SK-N-SH treated with all-trans-retinoic acid at 6 μM for 48 hours (cell line): ENCODE data around the gene HINT2.

Experiments used
- BACH2 ChIP-seq: fragments of 250-450 bp; sonication (Bioruptor Pico); IDR thresholded peaks from 2 replicates; pipeline ENCODE4 v1.9.0; 2021; ENCODE audit warnings: mild to moderate bottlenecking, borderline replicate concordance
- CREB5 ChIP-seq: fragments of 250-450 bp; sonication (Bioruptor Pico); IDR thresholded peaks from 2 replicates; pipeline ENCODE4 v1.5.1; 2020; ENCODE audit warnings: low read depth, mild to moderate bottlenecking, moderate library complexity
- CSDC2 ChIP-seq: fragments of 250-450 bp; sonication (Bioruptor Pico); IDR thresholded peaks from 2 replicates; pipeline ENCODE4 v1.5.0; 2020; ENCODE audit warnings: mild to moderate bottlenecking, moderate library complexity
- OSR1 ChIP-seq: fragments of 250-450 bp; sonication (Bioruptor Pico); IDR thresholded peaks from 2 replicates; pipeline ENCODE4 v1.8.0; 2022; ENCODE audit warnings: moderate library complexity, mild to moderate bottlenecking, inconsistent platforms
- RARB ChIP-seq: fragments of 250-450 bp; sonication (Bioruptor Pico); IDR thresholded peaks from 2 replicates; pipeline ENCODE4 v1.8.0; 2021; ENCODE audit warnings: mild to moderate bottlenecking, moderate library complexity
- TCF4 ChIP-seq: fragments of 250-450 bp; sonication (Bioruptor Pico); IDR thresholded peaks from 2 replicates; pipeline ENCODE4 v1.8.0; 2021; ENCODE audit warnings: mild to moderate bottlenecking, moderate library complexity, borderline replicate concordance
- ZC3H10 ChIP-seq: fragments of 250-450 bp; sonication (Bioruptor Pico); IDR thresholded peaks from 2 replicates; pipeline ENCODE4 v1.5.1; 2021; ENCODE audit warnings: mild to moderate bottlenecking, moderate library complexity
- ZFP30 ChIP-seq: fragments of 450-650 bp; formaldehyde crosslinking; IDR thresholded peaks from 2 replicates; pipeline ENCODE4 v1.5.0; 2022; ENCODE audit warnings: mild to moderate bottlenecking, moderate library complexity
- ZNF565 ChIP-seq: fragments of 450-650 bp; formaldehyde crosslinking; conservative IDR thresholded peaks from 2 replicates; pipeline ENCODE4 v1.5.0; 2020; ENCODE audit warnings: low read depth, mild to moderate bottlenecking, moderate library complexity
- ZNF70 ChIP-seq: fragments of 450-650 bp; formaldehyde crosslinking; IDR thresholded peaks from 2 replicates; pipeline ENCODE4 v1.5.0; 2020; ENCODE audit warnings: mild to moderate bottlenecking, moderate library complexity
- ZNF8 ChIP-seq: fragments of 450-650 bp; formaldehyde crosslinking; IDR thresholded peaks from 2 replicates; pipeline ENCODE4 v1.5.0; 2020; ENCODE audit warnings: mild to moderate bottlenecking, moderate library complexity
- TF ChIP-seq, protein P1 (sequence below): fragments of 250-450 bp; sonication (Bioruptor Pico); IDR thresholded peaks from 2 replicates; pipeline ENCODE4 v1.5.0; 2020; ENCODE audit warnings: mild to moderate bottlenecking, moderate library complexity
- TF ChIP-seq, protein P2 (sequence below): fragments of 250-450 bp; sonication (Bioruptor Pico); IDR thresholded peaks from 2 replicates; pipeline ENCODE4 v1.8.0; 2020; ENCODE audit warnings: mild to moderate bottlenecking, moderate library complexity, borderline replicate concordance

DNA sequence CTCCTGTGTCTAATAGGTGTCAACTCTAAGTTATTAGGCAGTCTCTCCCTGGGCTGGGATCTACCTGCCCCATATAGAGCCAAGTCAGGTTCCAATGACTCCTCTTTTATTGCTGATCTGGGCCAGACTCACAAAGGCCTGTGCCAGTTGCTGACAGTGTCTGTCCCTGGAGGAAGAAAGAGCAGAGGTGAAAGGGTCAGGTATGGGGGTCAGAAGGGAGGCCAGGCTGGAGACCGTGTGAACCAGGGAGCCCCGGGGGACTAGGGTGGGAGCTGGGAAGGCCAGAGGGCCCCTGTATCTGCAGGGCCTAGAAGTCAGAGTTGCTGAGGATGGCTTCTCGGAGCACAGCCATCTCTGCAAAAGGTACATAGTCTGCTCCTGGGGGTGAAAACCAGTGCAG is 3.5 kb upstream of the HINT2 start:
- TF ChIP-seq RARB (CRISPR knock-in tag): no peak
- no peak for TF ChIP-seq ZNF565
- TF ChIP-seq, protein P1, sequence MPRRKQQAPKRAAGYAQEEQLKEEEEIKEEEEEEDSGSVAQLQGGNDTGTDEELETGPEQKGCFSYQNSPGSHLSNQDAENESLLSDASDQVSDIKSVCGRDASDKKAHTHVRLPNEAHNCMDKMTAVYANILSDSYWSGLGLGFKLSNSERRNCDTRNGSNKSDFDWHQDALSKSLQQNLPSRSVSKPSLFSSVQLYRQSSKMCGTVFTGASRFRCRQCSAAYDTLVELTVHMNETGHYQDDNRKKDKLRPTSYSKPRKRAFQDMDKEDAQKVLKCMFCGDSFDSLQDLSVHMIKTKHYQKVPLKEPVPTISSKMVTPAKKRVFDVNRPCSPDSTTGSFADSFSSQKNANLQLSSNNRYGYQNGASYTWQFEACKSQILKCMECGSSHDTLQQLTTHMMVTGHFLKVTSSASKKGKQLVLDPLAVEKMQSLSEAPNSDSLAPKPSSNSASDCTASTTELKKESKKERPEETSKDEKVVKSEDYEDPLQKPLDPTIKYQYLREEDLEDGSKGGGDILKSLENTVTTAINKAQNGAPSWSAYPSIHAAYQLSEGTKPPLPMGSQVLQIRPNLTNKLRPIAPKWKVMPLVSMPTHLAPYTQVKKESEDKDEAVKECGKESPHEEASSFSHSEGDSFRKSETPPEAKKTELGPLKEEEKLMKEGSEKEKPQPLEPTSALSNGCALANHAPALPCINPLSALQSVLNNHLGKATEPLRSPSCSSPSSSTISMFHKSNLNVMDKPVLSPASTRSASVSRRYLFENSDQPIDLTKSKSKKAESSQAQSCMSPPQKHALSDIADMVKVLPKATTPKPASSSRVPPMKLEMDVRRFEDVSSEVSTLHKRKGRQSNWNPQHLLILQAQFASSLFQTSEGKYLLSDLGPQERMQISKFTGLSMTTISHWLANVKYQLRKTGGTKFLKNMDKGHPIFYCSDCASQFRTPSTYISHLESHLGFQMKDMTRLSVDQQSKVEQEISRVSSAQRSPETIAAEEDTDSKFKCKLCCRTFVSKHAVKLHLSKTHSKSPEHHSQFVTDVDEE: no peak
- TF ChIP-seq BACH2 (CRISPR knock-in tag): no peak
- no peak for TF ChIP-seq ZNF70 (CRISPR knock-in tag)
- no peak for TF ChIP-seq ZFP30 (CRISPR knock-in tag)
- TF ChIP-seq OSR1 (CRISPR knock-in tag): no peak
- TF ChIP-seq CREB5: no peak
- TF ChIP-seq CSDC2: no peak
- no peak for TF ChIP-seq ZC3H10 (CRISPR knock-in tag)
- TF ChIP-seq, protein P2, sequence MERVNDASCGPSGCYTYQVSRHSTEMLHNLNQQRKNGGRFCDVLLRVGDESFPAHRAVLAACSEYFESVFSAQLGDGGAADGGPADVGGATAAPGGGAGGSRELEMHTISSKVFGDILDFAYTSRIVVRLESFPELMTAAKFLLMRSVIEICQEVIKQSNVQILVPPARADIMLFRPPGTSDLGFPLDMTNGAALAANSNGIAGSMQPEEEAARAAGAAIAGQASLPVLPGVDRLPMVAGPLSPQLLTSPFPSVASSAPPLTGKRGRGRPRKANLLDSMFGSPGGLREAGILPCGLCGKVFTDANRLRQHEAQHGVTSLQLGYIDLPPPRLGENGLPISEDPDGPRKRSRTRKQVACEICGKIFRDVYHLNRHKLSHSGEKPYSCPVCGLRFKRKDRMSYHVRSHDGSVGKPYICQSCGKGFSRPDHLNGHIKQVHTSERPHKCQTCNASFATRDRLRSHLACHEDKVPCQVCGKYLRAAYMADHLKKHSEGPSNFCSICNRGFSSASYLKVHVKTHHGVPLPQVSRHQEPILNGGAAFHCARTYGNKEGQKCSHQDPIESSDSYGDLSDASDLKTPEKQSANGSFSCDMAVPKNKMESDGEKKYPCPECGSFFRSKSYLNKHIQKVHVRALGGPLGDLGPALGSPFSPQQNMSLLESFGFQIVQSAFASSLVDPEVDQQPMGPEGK (CRISPR knock-in tag): no peak
- TF ChIP-seq TCF4 (CRISPR knock-in tag): no peak
- no peak for TF ChIP-seq ZNF8 (CRISPR knock-in tag)
